AG09309 (cell line): ENCODE data around the gene ZNF787.
A peak's percentile ranks its signal among the peaks of the same experiment; 100 is the strongest.

Experiments
- DNase-seq: peaks from one replicate; pipeline ENCODE4 v3.0.0-alpha.2; 2010; ENCODE audit warnings: low read depth
- H3K4me3 ChIP-seq: 2 replicates; pipeline ENCODE4 v1.5.1; 2011; ENCODE audit warnings: mild to moderate bottlenecking, low read depth, low read length, moderate library complexity; ENCODE audit not compliant: control insufficient read depth
- TF ChIP-seq, protein P1 (sequence below): IDR thresholded peaks from 2 replicates; pipeline ENCODE4 v1.5.1; 2011; ENCODE audit warnings: mild to moderate bottlenecking, low read depth, low read length, inconsistent platforms; ENCODE audit not compliant: insufficient read depth, control insufficient read depth; ENCODE audit errors: missing control alignments

The ZNF787 gene

DNA sequence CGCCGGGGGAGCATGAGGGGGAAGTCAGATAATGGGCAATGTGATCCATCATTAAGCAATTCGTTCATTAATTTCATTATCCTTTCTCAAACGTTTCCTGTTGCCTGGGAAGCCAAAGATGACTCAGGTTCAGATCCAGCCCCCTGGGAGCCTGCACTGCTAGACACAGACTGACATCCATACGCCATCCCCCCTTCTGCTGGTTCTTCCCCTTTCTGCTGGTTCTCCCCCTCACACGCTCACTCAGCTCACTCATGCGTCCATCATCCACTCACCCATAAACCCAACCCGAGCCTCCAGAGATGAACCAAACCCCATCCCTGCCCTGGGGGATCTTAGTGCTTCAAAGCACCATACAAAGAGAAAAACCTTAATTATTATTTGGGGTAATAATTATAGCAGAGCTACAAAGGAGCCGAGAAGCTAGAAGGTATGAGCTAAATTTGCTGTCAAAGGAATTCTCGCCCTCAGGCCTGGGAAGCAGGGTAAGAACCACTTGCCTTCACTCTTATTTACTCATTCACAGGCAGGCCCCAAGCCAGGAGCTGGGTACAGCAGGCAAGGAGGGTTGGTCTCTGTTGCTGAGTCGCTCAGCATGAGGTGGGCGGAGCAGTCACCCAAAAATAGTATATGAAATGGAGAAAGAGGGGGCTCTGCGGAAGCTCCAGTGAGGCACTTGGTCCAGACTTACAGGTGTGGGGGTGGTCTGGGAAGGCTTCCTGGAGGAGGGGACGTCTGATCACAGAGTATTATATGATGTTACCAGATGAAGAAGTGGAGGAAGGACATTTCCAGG lies 13.0 kb upstream of the ZNF787 start:
- no peak for DNase-seq
- no peak overlapping the region for H3K4me3 ChIP-seq
- TF ChIP-seq, protein P1, sequence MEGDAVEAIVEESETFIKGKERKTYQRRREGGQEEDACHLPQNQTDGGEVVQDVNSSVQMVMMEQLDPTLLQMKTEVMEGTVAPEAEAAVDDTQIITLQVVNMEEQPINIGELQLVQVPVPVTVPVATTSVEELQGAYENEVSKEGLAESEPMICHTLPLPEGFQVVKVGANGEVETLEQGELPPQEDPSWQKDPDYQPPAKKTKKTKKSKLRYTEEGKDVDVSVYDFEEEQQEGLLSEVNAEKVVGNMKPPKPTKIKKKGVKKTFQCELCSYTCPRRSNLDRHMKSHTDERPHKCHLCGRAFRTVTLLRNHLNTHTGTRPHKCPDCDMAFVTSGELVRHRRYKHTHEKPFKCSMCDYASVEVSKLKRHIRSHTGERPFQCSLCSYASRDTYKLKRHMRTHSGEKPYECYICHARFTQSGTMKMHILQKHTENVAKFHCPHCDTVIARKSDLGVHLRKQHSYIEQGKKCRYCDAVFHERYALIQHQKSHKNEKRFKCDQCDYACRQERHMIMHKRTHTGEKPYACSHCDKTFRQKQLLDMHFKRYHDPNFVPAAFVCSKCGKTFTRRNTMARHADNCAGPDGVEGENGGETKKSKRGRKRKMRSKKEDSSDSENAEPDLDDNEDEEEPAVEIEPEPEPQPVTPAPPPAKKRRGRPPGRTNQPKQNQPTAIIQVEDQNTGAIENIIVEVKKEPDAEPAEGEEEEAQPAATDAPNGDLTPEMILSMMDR = no peak

DNA sequence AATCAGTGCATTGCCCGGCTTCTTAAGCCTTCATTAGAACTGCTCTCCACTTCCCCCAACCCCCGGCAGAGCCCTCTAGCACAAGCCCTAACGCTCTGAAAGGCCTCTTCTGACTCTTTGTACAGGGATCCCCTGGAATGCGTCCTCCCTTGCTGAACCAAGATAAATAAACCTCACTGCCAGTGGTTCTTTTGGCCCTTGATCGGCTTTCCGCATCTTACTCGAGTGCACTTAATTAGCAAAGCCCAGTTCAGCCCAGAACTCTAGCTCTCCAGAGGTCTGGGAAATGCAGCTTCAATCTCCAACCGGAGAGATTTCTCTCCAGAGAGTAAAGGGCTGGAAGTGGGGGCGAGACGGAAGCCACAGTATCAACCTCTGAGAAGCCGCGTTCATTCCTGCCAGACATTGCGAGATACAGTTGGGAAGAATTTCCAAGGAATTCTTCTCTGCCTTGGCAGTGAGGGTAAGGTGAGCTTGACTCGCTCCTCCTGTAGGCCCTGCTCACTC lies 11.3 kb upstream of the ZNF787 start:
- DNase-seq = peak; percentile 16
- no peak overlapping the region for H3K4me3 ChIP-seq
- TF ChIP-seq, protein P1 = no peak

DNA sequence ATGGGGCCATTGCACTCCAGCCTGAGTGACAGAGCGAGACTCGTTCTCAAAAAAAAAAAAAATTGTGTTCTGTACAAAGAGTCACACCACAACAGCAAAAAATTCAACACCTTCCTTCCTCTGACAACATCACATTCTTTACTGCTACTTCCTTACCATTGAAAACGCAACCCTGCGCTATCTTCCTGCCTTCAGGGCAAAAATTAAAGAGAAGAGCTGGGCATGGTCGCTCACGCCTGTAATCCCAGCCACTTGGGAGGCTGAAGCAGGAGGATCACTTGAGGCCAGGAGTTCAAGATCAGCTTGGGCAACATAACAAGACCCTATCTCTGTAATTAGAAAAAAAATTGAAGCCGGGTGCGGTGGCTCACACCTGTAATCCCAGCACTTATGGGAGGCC lies 10.6 kb upstream of the ZNF787 start:
- TF ChIP-seq, protein P1 = no peak

DNA sequence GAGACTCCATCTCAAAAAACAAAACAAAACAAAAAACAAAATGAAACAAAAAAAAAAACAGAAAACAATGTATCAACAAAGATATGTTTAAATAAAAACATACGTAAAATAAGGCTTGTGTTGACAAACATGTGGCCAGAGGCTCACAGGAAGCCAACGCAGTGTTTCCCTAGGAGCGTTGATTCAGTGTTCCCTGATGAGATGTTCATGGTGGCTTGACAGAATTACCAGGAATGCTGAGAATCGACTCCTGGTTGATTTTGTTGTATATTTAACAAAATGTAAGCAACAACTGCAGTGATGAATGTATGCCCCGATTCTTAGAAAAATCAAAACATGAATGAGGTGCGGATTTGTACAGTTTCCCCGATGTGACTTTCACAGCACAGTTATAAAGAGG lies 8.9 kb upstream of the ZNF787 start:
- DNase-seq = no peak
- H3K4me3 ChIP-seq = no peak overlapping the region
- TF ChIP-seq, protein P1 = no peak

More for the DNA sequence above, 10.6 kb upstream of the ZNF787 start:
- DNase-seq = no peak
- no peak overlapping the region for H3K4me3 ChIP-seq

DNA sequence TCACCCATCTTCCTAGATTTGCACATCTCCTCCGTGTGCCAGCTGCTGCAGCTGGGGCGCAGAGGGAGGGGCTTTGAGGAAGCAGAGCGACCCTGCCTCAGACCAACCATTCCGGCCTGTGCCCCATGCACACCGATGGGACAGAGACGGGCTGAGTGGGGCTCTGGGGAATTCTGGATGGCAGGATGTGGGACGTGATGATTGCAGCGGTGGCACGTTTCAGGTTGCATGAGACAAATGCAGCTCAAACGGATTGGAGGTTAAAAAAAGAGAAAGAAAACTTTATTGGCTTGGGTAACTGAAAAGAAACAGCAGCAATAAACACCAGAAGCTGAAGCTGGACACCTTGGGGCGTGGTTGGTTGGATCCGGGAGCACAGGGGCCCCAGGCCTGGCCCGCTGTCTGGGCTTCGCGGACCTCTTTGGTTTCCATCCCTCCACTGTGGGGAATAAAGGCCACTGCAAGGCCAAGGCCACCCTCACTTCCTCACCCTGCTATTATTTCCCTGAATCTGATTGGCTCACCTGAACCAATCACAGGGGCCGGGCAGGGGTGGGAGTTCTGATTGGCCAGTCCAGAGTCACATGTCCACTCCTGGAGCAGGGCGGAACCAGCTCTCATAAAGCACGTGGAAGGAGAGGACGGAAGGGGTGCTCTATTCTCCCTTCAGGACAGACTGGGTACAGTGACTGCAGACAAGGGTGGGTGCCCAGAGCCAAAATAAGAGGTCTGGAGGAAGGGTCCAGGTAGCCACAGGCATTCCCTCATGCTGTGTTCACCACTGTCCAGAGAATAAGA lies 6.1 kb upstream of the ZNF787 start:
- TF ChIP-seq, protein P1 = no peak
- no peak for DNase-seq
- no peak overlapping the region for H3K4me3 ChIP-seq

DNA sequence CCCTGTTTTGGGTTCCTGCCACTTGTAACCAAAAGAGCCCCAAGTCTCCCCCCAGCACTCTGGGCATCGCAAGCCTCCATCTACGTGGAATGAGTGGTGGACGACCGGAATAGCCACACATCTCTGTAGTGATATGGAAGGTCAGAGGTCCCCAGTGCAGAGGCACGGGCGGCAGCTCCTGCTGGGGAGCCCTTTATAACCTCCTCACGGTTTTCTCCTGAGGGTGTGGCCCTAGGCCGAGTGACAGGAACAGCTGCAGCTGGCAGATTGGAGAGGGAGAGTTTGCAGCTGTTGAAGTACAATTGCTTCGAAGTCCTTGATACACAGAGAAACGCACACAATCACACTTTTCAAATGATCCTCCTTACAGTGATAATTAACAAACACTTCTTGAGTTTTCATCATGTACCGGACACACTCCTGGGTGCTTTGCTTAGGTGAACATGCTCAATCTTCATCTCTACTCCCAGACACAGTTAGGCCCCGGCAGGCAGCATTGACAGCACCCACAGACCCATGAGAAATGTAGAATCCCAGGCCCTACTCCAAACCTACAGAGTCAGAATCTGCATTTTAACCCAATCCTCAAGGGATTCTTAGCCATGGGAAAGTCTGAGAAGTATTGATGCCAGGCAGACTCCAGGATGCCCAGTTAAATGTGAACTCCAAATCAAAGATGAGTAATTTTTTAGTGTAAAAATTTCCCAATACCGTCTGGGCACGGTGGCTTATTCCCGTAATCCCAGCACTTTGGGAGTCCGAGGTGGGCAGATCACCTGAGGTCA lies 4.9 kb upstream of the ZNF787 start:
- no peak overlapping the region for H3K4me3 ChIP-seq
- DNase-seq = no peak
- TF ChIP-seq, protein P1 = no peak
